ENCODE results near the gene ARL3. TPM values are rescaled to one million over a fixed set of nuclear protein-coding genes. Genes with fewer than 3 reads are reported as not detected.

ARL3 gene
- total and polyA plus RNA-seq, 2 of the 4 experiments (the other 2 are of a cell fraction) = 5.0 to 14.3 TPM

GRCh38 chr10:102701272-102701671, 12.9 kb downstream of the ARL3 start:
- Histone ChIP-seq H2BK120ac (ENCODE audit: low read depth, low read length) (no peak overlapping the region), H3K4me3 (ENCODE audit: insufficient read depth, low read depth, low read length) (no peak overlapping the region), H2AFZ (replicated peaks; ENCODE audit: low read length, poor library complexity) (no peak overlapping the region), H2BK20ac (ENCODE audit: low read depth, low read length) (no peak overlapping the region), H3K9me3 (ENCODE audit: control insufficient read depth, insufficient read depth, low read length) (no peaks in the 10 kb centered on the region), H3K79me1 (ENCODE audit: low read depth in 1 of 2, low read length in 2 of 2) (peaks cover 9 to 25% of the 10 kb centered on the region in 2 experiments; a peak in 3 of 4 replicates), H3K9me1 (ENCODE audit: insufficient read depth, low read length) (peaks cover 7% of the 10 kb centered on the region), H2BK15ac (ENCODE audit: low read depth, low read length) (no peak overlapping the region), H4K20me1 (ENCODE audit: insufficient read depth, low read length) (no peaks in the 10 kb centered on the region; the same call in 1 of the 2 replicates), H3K14ac (replicated peaks; ENCODE audit: low read depth, low read length) (no peak overlapping the region), H3K27me3 (ENCODE audit: control insufficient read depth, insufficient read depth, low read length) (no peaks in the 10 kb centered on the region), H3K4me1 (ENCODE audit: control insufficient read depth, insufficient read depth, low read length) (peaks cover 9% of the 10 kb centered on the region), H3K9ac (ENCODE audit: low read depth, low read length) (no peak overlapping the region), H3K4me2 (ENCODE audit: low read depth, low read length) (no peak overlapping the region), H3K23ac (ENCODE audit: low read depth, low read length) (peak overlapping the region; percentile 76; the same call in 1 of the 2 replicates), H4K8ac (ENCODE audit: low read depth in 2 of 2, low read length in 2 of 2) (no peak overlapping the region), H2BK5ac (ENCODE audit: low read depth, low read length, poor library complexity, severe bottlenecking) (no peak overlapping the region), H3K27ac (ENCODE audit: insufficient read depth, low read length) (no peak overlapping the region), H2AK9ac (replicated peaks; ENCODE audit: low read depth, low read length, poor library complexity) (no peak overlapping the region), H4K91ac (ENCODE audit: insufficient read depth, low read depth, low read length) (no peak overlapping the region), H3K18ac (ENCODE audit: low read depth, low read length) (no peak overlapping the region), H3K56ac (ENCODE audit: extremely low read depth, insufficient read depth, low read length) (no peak overlapping the region), H4K5ac (ENCODE audit: low read depth, low read length) (no peak overlapping the region), H3K36me3 (ENCODE audit: control insufficient read depth, insufficient read depth, low read length) (peaks cover 10% of the 10 kb centered on the region), H2AK5ac (ENCODE audit: low read depth, low read length) (no peak overlapping the region; the same call in 1 of the 2 replicates), H3K4ac (ENCODE audit: low read depth, low read length) (no peak overlapping the region)
- dilution Hi-C loops (cut with HindIII; ENCODE audit: low sequenced_read_pairs, unreplicated experiment) = no loop called here
- POLR2A ChIA-PET (ENCODE audit: unreplicated experiment) = no interaction called here
- peak; percentile 50 for DNase-seq
- no TSS peak for BruUV-seq (replicated peaks)
- intact Hi-C loops (cut with micrococcal nuclease) = no loop called here
- TF ChIP-seq MAZ (IDR thresholded peaks at IDR 0.05; ENCODE audit: borderline replicate concordance, low read depth, low read length) (no peak), RFX5 (IDR thresholded peaks at IDR 0.05; ENCODE audit: low read depth, low read length) (no peak), POLR2A (IDR thresholded peaks at IDR 0.05; ENCODE audit: low read depth, low read length) (no peak), RAD21 (IDR thresholded peaks at IDR 0.05; ENCODE audit: low read length) (no peak), NFE2L2 (IDR thresholded peaks at IDR 0.05; ENCODE audit: low read depth, low read length) (no peak), BHLHE40 (IDR thresholded peaks at IDR 0.05; ENCODE audit: low read depth, low read length) (no peak), CHD1 (IDR thresholded peaks at IDR 0.05; ENCODE audit: low read depth, low read length) (no peak), CTCF (conservative IDR thresholded peaks at IDR 0.05; ENCODE audit: low read depth, low read length) (no peak), FOS (IDR thresholded peaks at IDR 0.05; ENCODE audit: low read depth, low read length) (no peak), USF2 (IDR thresholded peaks at IDR 0.05; ENCODE audit: low read depth, low read length) (no peak), CEBPB (IDR thresholded peaks at IDR 0.05; ENCODE audit: low read depth, low read length) (no peak), MXI1 (IDR thresholded peaks at IDR 0.05; ENCODE audit: borderline replicate concordance, low read depth, low read length) (no peak), RCOR1 (IDR thresholded peaks at IDR 0.05; ENCODE audit: insufficient replicate concordance, low read length) (no peak)
- TF ChIP-seq, protein P1, sequence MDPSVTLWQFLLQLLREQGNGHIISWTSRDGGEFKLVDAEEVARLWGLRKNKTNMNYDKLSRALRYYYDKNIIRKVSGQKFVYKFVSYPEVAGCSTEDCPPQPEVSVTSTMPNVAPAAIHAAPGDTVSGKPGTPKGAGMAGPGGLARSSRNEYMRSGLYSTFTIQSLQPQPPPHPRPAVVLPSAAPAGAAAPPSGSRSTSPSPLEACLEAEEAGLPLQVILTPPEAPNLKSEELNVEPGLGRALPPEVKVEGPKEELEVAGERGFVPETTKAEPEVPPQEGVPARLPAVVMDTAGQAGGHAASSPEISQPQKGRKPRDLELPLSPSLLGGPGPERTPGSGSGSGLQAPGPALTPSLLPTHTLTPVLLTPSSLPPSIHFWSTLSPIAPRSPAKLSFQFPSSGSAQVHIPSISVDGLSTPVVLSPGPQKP (IDR thresholded peaks at IDR 0.05; ENCODE audit: borderline replicate concordance, low read depth, low read length) = no peak
- ATAC-seq (ENCODE audit: low read depth) = no peak; the same call in 1 of the 2 replicates
- no CpG with 5 or more reads among the region's 3 CpGs for WGBS, 2 experiments (ENCODE audit: extremely low coverage in 2 of 2, insufficient read length in 1 of 2)
- CTCF ChIA-PET = interaction anchor here (0.8 to 1.0 kb wide), 3 partner anchors 10 to 211 kb away, joined by 3 read pairs; no protein-coding TSS in a partner anchor
- in situ Hi-C loops (cut with MboI; ENCODE audit: low sequenced_read_pairs) = no loop called here

Measured in IMR-90 (cell line).